Sigmoid colon (tissue), 4 donors: ENCODE data around the gene IKZF1.

Experiments used
- POLR2A ChIP-seq, 2 donors: fragments of 450-650 bp; IDR thresholded peaks; one replicate each; pipeline ENCODE4 v1.6.1; 2016; ENCODE audit warnings: antibody characterized with exemption in 2 of 2, mild to moderate bottlenecking in 2 of 2, moderate library complexity in 2 of 2
- POLR2AphosphoS5 ChIP-seq, 4 donors: sonication (generic); formaldehyde crosslinking; IDR thresholded peaks; one replicate each; pipeline ENCODE4 v1.6.1; 2017; ENCODE audit warnings: antibody characterized with exemption in 4 of 4
- TF ChIP-seq, protein P1 (sequence below), 4 experiments: fragments of 450-650 bp in 3 of 4; fragments of 200-600 bp in 1 of 4; IDR thresholded peaks; one replicate each; pipeline ENCODE4 v1.5.1; 2016 to 2019; ENCODE audit warnings: antibody characterized with exemption in 4 of 4, mild to moderate bottlenecking in 3 of 4, moderate library complexity in 2 of 4

DNA sequence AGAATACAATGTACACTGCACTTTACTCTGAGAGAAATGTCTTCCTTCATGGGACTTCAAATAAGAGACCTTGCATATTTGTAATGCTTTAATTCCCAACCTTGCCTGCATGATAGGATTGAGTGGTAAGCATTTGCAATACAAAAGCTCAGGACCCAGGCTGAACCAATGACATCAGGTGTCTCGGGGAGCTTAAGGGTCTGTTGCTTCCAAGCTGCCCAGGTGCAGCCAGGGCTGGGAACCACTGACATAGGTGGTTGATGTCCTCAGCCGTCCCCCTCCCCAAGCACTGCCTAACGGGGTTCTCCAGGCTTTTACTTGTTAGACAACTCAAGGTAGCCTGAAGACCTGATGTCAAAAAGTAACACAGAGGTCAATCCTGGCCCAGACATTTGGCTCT lies 116.5 kb downstream of the IKZF1 start:
- TF ChIP-seq, protein P1, sequence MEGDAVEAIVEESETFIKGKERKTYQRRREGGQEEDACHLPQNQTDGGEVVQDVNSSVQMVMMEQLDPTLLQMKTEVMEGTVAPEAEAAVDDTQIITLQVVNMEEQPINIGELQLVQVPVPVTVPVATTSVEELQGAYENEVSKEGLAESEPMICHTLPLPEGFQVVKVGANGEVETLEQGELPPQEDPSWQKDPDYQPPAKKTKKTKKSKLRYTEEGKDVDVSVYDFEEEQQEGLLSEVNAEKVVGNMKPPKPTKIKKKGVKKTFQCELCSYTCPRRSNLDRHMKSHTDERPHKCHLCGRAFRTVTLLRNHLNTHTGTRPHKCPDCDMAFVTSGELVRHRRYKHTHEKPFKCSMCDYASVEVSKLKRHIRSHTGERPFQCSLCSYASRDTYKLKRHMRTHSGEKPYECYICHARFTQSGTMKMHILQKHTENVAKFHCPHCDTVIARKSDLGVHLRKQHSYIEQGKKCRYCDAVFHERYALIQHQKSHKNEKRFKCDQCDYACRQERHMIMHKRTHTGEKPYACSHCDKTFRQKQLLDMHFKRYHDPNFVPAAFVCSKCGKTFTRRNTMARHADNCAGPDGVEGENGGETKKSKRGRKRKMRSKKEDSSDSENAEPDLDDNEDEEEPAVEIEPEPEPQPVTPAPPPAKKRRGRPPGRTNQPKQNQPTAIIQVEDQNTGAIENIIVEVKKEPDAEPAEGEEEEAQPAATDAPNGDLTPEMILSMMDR (IDR thresholded peaks at IDR 0.05): no peak
- TF ChIP-seq POLR2AphosphoS5 (IDR thresholded peaks at IDR 0.05): no peak
- no peak for TF ChIP-seq POLR2A (IDR thresholded peaks at IDR 0.05)
